ENCODE results near the gene SLC13A1.

The SLC13A1 gene

DNA sequence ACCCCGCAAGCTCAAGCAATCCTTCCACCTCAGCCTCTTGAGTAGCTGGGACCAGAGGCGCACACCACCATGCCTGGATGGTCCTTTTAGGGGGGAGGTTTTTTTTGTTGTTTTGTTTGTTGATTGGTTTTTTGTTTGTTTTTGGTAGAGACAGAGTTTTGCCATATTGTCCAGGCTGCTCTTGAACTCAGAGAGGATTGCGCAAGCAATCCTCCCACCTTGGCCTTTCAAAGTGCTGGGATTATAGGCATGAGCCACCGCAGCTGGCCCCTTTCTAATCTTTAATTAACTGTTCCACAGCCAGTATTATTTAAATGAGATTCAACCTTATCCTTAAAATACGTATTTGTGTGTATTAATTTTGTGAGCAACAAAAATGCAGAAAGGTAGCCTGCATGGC, 65.8 kb downstream of the SLC13A1 start:
- Histone ChIP-seq H3K79me2 (ENCODE audit: low read length) (no peaks in the 10 kb centered on the region), H3K9me3 (replicated peaks; ENCODE audit: insufficient read depth, low read length) (no peaks in the 10 kb centered on the region), H4K20me1 (ENCODE audit: insufficient read depth, low read length) (no peaks in the 10 kb centered on the region), H3K36me3 (replicated peaks; ENCODE audit: insufficient read depth, low read length) (no peaks in the 10 kb centered on the region), H3F3A (ENCODE audit: insufficient read depth, low read length) (no peaks in the 10 kb centered on the region), H3K27ac (ENCODE audit: low read length) (no peak overlapping the region), H3K9me2 (replicated peaks; ENCODE audit: insufficient read depth, low read length) (no peaks in the 10 kb centered on the region), H3K4me3 (ENCODE audit: low read length) (no peak overlapping the region), H3K4me1 (ENCODE audit: low read length) (no peaks in the 10 kb centered on the region), H3K4me2 (ENCODE audit: low read depth, low read length) (no peak overlapping the region), H2AFZ (ENCODE audit: low read length) (no peak overlapping the region), H3K9ac (ENCODE audit: low read length) (no peak overlapping the region), H3K27me3 (replicated peaks; ENCODE audit: insufficient read depth, low read length) (no peaks in the 10 kb centered on the region)
- no peak for DNase-seq
- TF ChIP-seq EZH2 (optimal IDR thresholded peaks at IDR 0.05; ENCODE audit: low read depth, low read length) (no peak), EZH2phosphoT487 (IDR thresholded peaks at IDR 0.05; ENCODE audit: low read length) (no peak)
- TF ChIP-seq, protein P1, sequence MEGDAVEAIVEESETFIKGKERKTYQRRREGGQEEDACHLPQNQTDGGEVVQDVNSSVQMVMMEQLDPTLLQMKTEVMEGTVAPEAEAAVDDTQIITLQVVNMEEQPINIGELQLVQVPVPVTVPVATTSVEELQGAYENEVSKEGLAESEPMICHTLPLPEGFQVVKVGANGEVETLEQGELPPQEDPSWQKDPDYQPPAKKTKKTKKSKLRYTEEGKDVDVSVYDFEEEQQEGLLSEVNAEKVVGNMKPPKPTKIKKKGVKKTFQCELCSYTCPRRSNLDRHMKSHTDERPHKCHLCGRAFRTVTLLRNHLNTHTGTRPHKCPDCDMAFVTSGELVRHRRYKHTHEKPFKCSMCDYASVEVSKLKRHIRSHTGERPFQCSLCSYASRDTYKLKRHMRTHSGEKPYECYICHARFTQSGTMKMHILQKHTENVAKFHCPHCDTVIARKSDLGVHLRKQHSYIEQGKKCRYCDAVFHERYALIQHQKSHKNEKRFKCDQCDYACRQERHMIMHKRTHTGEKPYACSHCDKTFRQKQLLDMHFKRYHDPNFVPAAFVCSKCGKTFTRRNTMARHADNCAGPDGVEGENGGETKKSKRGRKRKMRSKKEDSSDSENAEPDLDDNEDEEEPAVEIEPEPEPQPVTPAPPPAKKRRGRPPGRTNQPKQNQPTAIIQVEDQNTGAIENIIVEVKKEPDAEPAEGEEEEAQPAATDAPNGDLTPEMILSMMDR (IDR thresholded peaks at IDR 0.05; ENCODE audit: low read length): no peak

DNA sequence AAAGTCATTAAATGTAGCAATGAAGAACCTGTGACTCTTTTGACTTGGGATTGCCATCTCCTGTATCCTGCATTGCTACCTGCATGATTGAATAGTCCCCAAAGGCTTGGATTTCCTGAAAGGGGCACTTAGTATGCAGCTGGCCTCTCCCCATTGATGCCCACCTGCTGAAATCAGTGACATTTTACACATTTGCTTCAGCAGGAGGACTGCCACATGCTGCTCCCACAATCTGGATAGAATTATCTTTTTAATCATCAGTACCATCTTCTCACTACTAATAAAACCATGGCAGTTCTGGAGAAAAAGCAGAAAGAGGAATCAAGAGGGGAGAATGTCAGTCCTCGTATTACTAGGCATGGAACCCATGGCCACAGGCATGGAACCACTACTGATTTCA, 67.8 kb downstream of the SLC13A1 start:
- Histone ChIP-seq H3K9ac (ENCODE audit: low read length) (no peak overlapping the region), H3K27me3 (replicated peaks; ENCODE audit: insufficient read depth, low read length) (no peaks in the 10 kb centered on the region), H3K4me3 (ENCODE audit: low read length) (no peak overlapping the region), H2AFZ (ENCODE audit: low read length) (no peak overlapping the region), H3K79me2 (ENCODE audit: low read length) (no peaks in the 10 kb centered on the region), H3K36me3 (replicated peaks; ENCODE audit: insufficient read depth, low read length) (no peaks in the 10 kb centered on the region), H3K27ac (ENCODE audit: low read length) (no peak overlapping the region), H3F3A (ENCODE audit: insufficient read depth, low read length) (no peaks in the 10 kb centered on the region), H4K20me1 (ENCODE audit: insufficient read depth, low read length) (no peaks in the 10 kb centered on the region), H3K9me3 (replicated peaks; ENCODE audit: insufficient read depth, low read length) (no peaks in the 10 kb centered on the region), H3K4me1 (ENCODE audit: low read length) (no peaks in the 10 kb centered on the region), H3K9me2 (replicated peaks; ENCODE audit: insufficient read depth, low read length) (no peaks in the 10 kb centered on the region), H3K4me2 (ENCODE audit: low read depth, low read length) (no peak overlapping the region)
- no peak for TF ChIP-seq EZH2phosphoT487 (IDR thresholded peaks at IDR 0.05; ENCODE audit: low read length)
- TF ChIP-seq, protein P1 (IDR thresholded peaks at IDR 0.05; ENCODE audit: low read length): no peak
- no peak for TF ChIP-seq EZH2 (optimal IDR thresholded peaks at IDR 0.05; ENCODE audit: low read depth, low read length)
- DNase-seq: no peak

DNA sequence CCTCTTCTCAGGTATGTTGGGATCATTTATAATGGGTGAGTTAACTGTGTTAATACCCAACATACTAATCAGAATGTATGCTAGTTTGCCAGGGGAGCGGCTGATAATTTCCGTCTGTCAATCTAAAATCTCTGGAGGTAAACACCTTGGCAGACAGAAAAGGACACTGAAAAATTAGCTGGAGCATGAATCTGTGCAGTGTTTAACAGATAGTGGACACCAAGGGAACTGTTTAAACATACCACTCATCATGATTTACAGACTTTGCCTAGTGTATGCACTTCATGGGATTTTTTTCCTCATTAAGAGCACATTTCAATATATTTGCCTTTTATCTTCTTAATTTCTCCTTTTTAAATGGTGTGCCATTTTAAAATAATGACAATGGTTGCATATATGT, 68.2 kb downstream of the SLC13A1 start:
- Histone ChIP-seq H3K27me3 (replicated peaks; ENCODE audit: insufficient read depth, low read length) (no peaks in the 10 kb centered on the region), H3K36me3 (replicated peaks; ENCODE audit: insufficient read depth, low read length) (no peaks in the 10 kb centered on the region), H2AFZ (ENCODE audit: low read length) (no peak overlapping the region), H3K9me2 (replicated peaks; ENCODE audit: insufficient read depth, low read length) (no peaks in the 10 kb centered on the region), H3F3A (ENCODE audit: insufficient read depth, low read length) (no peaks in the 10 kb centered on the region), H3K4me3 (ENCODE audit: low read length) (no peak overlapping the region), H3K9ac (ENCODE audit: low read length) (no peak overlapping the region), H3K4me1 (ENCODE audit: low read length) (no peaks in the 10 kb centered on the region), H3K9me3 (replicated peaks; ENCODE audit: insufficient read depth, low read length) (no peaks in the 10 kb centered on the region), H4K20me1 (ENCODE audit: insufficient read depth, low read length) (no peaks in the 10 kb centered on the region), H3K27ac (ENCODE audit: low read length) (no peak overlapping the region), H3K4me2 (ENCODE audit: low read depth, low read length) (no peak overlapping the region), H3K79me2 (ENCODE audit: low read length) (no peaks in the 10 kb centered on the region)
- DNase-seq: no peak
- TF ChIP-seq, protein P1 (IDR thresholded peaks at IDR 0.05; ENCODE audit: low read length): no peak
- TF ChIP-seq EZH2 (optimal IDR thresholded peaks at IDR 0.05; ENCODE audit: low read depth, low read length) (no peak), EZH2phosphoT487 (IDR thresholded peaks at IDR 0.05; ENCODE audit: low read length) (no peak)

Data from MM.1S (cell line).